CD8-positive, alpha-beta memory T cell (primary cell): Measurements from ENCODE around the gene OLFM4. TPM values are rescaled to one million over a fixed set of nuclear protein-coding genes. Genes with fewer than 3 reads are reported as not detected.

Experiments used
- CTCF ChIA-PET: fragments of 350-600 bp; sonication (Branson Sonifier 250); formaldehyde crosslinking; loops from one replicate; lab custom pipeline; 2021; ENCODE audit warnings: antibody characterized with exemption; lab: Charles Lee
- POLR2A ChIA-PET: fragments of 350-600 bp; sonication (Branson Sonifier 250); formaldehyde crosslinking; loops from one replicate; lab custom pipeline; 2021; ENCODE audit warnings: antibody characterized with exemption; lab: Charles Lee
- DNase-seq, 5 donors: peaks; one replicate each; pipeline versions ENCODE4 v3.0.0 to v3.0.0-alpha.2; 2020 to 2022; ENCODE audit warnings: mixed read lengths in 1 of 5
- H3K27ac ChIP-seq: one replicate; pipeline ENCODE4 v1.7.0; 2013; ENCODE audit warnings: low read depth, mild to moderate bottlenecking, low read length, moderate library complexity
- H3K27me3 ChIP-seq: 2 replicates; pipeline ENCODE4 v1.7.0; 2013; ENCODE audit warnings: low read length, mild to moderate bottlenecking; ENCODE audit not compliant: insufficient read depth, poor library complexity, severe bottlenecking
- H3K36me3 ChIP-seq: 2 replicates; pipeline ENCODE4 v1.7.0; 2013; ENCODE audit warnings: mild to moderate bottlenecking, low read length, moderate library complexity; ENCODE audit not compliant: insufficient read depth
- H3K4me1 ChIP-seq: 2 replicates; pipeline ENCODE4 v1.7.0; 2013; ENCODE audit warnings: mild to moderate bottlenecking, low read length, moderate library complexity; ENCODE audit not compliant: insufficient read depth
- H3K4me3 ChIP-seq: 2 replicates; pipeline ENCODE4 v1.7.0; 2013; ENCODE audit warnings: mild to moderate bottlenecking, low read length
- H3K9me3 ChIP-seq: 2 replicates; pipeline ENCODE4 v1.7.0; 2013; ENCODE audit warnings: mild to moderate bottlenecking, low read length
- H3K27ac Mint-ChIP-seq, 8 donors: one replicate each; pipeline ENCODE4 v1.8.0; 2020 to 2021; ENCODE audit warnings: mixed read lengths in 8 of 8, mild to moderate bottlenecking in 6 of 8, inconsistent platforms in 3 of 8, moderate library complexity in 3 of 8
- H3K27me3 Mint-ChIP-seq, 2 donors: one replicate each; pipeline ENCODE4 v1.8.0; 2020 to 2021; ENCODE audit warnings: mixed read lengths in 2 of 2, mild to moderate bottlenecking in 1 of 2, moderate library complexity in 1 of 2
- H3K36me3 Mint-ChIP-seq, 3 donors: one replicate each; pipeline ENCODE4 v1.8.0; 2020 to 2021; ENCODE audit warnings: mixed read lengths in 3 of 3, inconsistent platforms in 1 of 3, mild to moderate bottlenecking in 1 of 3
- H3K4me1 Mint-ChIP-seq, 3 donors: one replicate each; pipeline ENCODE4 v1.8.0; 2020 to 2021; ENCODE audit warnings: mixed read lengths in 3 of 3, inconsistent platforms in 1 of 3, mild to moderate bottlenecking in 1 of 3
- H3K4me3 Mint-ChIP-seq, 7 donors: one replicate each; pipeline ENCODE4 v1.8.0; 2020 to 2021; ENCODE audit warnings: mixed read lengths in 7 of 7, mild to moderate bottlenecking in 6 of 7, moderate library complexity in 4 of 7, inconsistent platforms in 2 of 7
- H3K9me3 Mint-ChIP-seq, 5 donors: one replicate each; pipeline ENCODE4 v1.8.0; 2020 to 2022; ENCODE audit warnings: mixed read lengths in 5 of 5, mild to moderate bottlenecking in 3 of 5, moderate library complexity in 2 of 5, inconsistent platforms in 1 of 5
- polyA plus RNA-seq: library from polyadenylated mRNA; unstranded; fragments of 300-500 nt; fragmentation: Illumina TruSeq; gene quantifications from one replicate; pipeline ENCODE4 v1.2.3, GENCODE V29; 2021
- total RNA-seq, 2 experiments: library from RNA; stranded (reverse); gene quantifications; one replicate each; pipeline ENCODE4 v1.2.3, GENCODE V29; 2021

The OLFM4 gene
- total and polyA plus RNA-seq, 3 experiments from 2014 or later: not detected

DNA sequence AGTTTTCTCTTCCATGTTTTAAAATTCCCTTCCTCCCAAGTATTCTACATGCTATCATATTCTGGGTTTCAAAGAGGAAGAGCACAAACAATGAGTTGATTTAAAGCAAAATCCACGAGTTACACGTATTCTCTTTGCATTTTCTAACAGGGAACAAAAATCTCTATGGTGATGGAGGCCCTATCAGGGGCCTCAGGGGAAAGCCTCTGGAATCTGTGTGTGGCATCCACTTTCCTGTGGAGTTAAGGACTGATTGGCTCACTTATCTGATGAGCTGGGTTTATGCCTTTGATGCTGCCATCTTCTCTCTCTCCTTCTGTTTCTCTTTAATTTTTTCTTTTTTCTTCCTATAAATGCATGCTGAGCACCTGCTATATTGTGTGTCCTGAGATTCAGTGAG lies 14.8 kb downstream of the OLFM4 start:
- H3K4me1 ChIP-seq: no peaks in the 10 kb centered on the region
- no peaks in the 10 kb centered on the region for H3K36me3 Mint-ChIP-seq
- no peaks in the 10 kb centered on the region for H3K27me3 ChIP-seq
- no peak overlapping the region for H3K27ac Mint-ChIP-seq
- H3K9me3 Mint-ChIP-seq: no peaks in the 10 kb centered on the region
- CTCF ChIA-PET: no interaction called here
- no peak overlapping the region for H3K27ac ChIP-seq
- H3K27me3 Mint-ChIP-seq: peaks cover 0 to 8% of the 10 kb centered on the region in 2 donors
- no peak overlapping the region for H3K4me3 ChIP-seq
- no peaks in the 10 kb centered on the region for H3K36me3 ChIP-seq
- no peaks in the 10 kb centered on the region for H3K4me1 Mint-ChIP-seq
- POLR2A ChIA-PET: no interaction called here
- H3K4me3 Mint-ChIP-seq: no peak overlapping the region
- DNase-seq: no peak
- H3K9me3 ChIP-seq: no peaks in the 10 kb centered on the region

DNA sequence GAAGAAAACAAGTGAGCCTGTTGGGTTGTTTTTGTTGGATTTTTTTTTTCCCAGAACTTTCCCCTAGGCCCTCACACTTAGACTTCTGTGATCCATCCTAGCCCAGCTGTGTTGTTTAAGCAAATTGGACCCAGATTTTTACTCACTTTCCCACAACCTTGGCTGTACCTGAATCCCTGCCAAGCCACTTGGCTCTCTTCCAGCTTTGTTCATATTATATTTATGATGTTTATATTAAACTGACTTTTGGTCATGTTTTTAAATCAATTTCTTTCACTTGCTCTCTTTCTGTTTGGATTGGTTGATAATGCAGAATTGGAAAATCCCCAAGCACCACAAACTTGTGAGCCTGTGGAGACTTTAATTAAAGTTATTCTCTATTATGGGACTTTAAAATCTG lies 16.6 kb downstream of the OLFM4 start:
- ChIA-PET CTCF (no interaction called here), POLR2A (no interaction called here)
- H3K27me3 Mint-ChIP-seq: peaks cover 0 to 9% of the 10 kb centered on the region in 2 donors

DNA sequence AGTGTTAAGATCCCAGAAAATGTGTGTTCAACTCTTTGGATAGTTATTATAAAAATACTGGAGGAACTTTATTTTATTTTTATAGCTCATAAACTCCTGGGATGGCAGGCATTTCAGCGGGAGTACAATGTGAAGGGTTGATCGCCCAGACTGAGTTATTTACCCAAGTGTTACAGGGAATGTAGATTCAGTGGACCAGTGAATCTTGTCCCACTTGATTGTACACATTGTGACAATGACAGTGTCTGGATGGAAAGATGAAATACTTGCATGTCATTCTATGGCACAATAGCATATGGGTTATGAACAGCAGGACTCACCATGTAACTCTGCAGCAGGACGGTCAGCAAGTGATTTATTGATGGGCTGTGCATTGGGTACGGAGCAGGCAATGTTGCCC lies 20.3 kb downstream of the OLFM4 start:
- no peaks in the 10 kb centered on the region for H3K9me3 ChIP-seq
- H3K9me3 Mint-ChIP-seq: no peaks in the 10 kb centered on the region
- ChIA-PET CTCF (no interaction called here), POLR2A (no interaction called here)
- no peak overlapping the region for H3K27ac Mint-ChIP-seq
- no peaks in the 10 kb centered on the region for H3K36me3 Mint-ChIP-seq
- H3K27me3 ChIP-seq: no peaks in the 10 kb centered on the region
- no peaks in the 10 kb centered on the region for H3K4me1 ChIP-seq
- no peak overlapping the region for H3K27ac ChIP-seq
- no peak for DNase-seq
- H3K4me3 ChIP-seq: no peak overlapping the region
- no peaks in the 10 kb centered on the region for H3K4me1 Mint-ChIP-seq
- no peaks in the 10 kb centered on the region for H3K36me3 ChIP-seq
- no peak overlapping the region for H3K4me3 Mint-ChIP-seq
- peaks cover 0 to 9% of the 10 kb centered on the region in 2 donors for H3K27me3 Mint-ChIP-seq

More for the DNA sequence above, 16.6 kb downstream of the OLFM4 start:
- no peaks in the 10 kb centered on the region for H3K9me3 Mint-ChIP-seq
- no peak for DNase-seq
- H3K27ac Mint-ChIP-seq: no peak overlapping the region
- H3K4me1 Mint-ChIP-seq: no peaks in the 10 kb centered on the region
- no peaks in the 10 kb centered on the region for H3K4me1 ChIP-seq
- no peak overlapping the region for H3K4me3 ChIP-seq
- no peaks in the 10 kb centered on the region for H3K36me3 Mint-ChIP-seq
- H3K27me3 ChIP-seq: no peaks in the 10 kb centered on the region
- H3K4me3 Mint-ChIP-seq: no peak overlapping the region
- H3K9me3 ChIP-seq: no peaks in the 10 kb centered on the region
- H3K36me3 ChIP-seq: no peaks in the 10 kb centered on the region
- no peak overlapping the region for H3K27ac ChIP-seq

DNA sequence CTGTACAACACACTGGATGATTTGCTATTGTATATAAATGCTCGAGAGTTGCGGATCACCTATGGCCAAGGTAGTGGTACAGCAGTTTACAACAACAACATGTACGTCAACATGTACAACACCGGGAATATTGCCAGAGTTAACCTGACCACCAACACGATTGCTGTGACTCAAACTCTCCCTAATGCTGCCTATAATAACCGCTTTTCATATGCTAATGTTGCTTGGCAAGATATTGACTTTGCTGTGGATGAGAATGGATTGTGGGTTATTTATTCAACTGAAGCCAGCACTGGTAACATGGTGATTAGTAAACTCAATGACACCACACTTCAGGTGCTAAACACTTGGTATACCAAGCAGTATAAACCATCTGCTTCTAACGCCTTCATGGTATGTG lies 21.5 kb downstream of the OLFM4 start:
- Mint-ChIP-seq H3K4me1 (no peaks in the 10 kb centered on the region), H3K9me3 (peaks cover 0 to 3% (median 0%) of the 10 kb centered on the region in 5 donors), H3K36me3 (no peaks in the 10 kb centered on the region), H3K4me3 (no peak overlapping the region), H3K27me3 (peaks cover 0 to 9% of the 10 kb centered on the region in 2 donors), H3K27ac (no peak overlapping the region)
- H3K4me1 ChIP-seq: no peaks in the 10 kb centered on the region
- H3K4me3 ChIP-seq: no peak overlapping the region
- CTCF ChIA-PET: no interaction called here
- H3K9me3 ChIP-seq: no peaks in the 10 kb centered on the region
- no peaks in the 10 kb centered on the region for H3K36me3 ChIP-seq
- H3K27me3 ChIP-seq: no peaks in the 10 kb centered on the region
- POLR2A ChIA-PET: no interaction called here
- DNase-seq: no peak
- no peak overlapping the region for H3K27ac ChIP-seq

DNA sequence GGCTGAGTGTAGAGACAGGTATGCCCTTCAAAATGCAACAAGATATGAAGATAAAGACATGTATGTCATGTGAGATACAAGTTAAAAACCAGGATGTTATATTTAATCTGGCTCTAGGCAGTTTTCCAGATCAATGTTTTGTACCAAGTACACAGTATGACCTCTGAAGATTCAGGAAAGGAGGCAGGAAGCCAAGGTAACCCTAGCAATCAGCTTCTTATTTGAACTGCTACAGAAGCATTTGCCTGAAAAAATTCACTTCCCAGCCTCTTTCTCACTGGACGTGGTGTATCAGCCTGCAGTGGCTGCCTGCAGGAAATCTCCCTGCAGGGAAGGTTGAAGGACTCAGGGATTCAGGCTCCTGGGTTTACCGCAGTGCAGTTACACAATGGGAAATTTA lies 24.1 kb downstream of the OLFM4 start:
- Mint-ChIP-seq H3K9me3 (peaks cover 0 to 3% (median 0%) of the 10 kb centered on the region in 5 donors), H3K4me3 (no peak overlapping the region), H3K27ac (no peak overlapping the region), H3K4me1 (no peaks in the 10 kb centered on the region), H3K36me3 (no peaks in the 10 kb centered on the region), H3K27me3 (peaks cover 1 to 4% of the 10 kb centered on the region in 2 donors)
- Histone ChIP-seq H3K27ac (no peak overlapping the region), H3K9me3 (no peaks in the 10 kb centered on the region), H3K4me1 (no peaks in the 10 kb centered on the region), H3K4me3 (no peak overlapping the region), H3K36me3 (no peaks in the 10 kb centered on the region), H3K27me3 (no peaks in the 10 kb centered on the region)
- no peak for DNase-seq
- POLR2A ChIA-PET: no interaction called here
- CTCF ChIA-PET: no interaction called here

DNA sequence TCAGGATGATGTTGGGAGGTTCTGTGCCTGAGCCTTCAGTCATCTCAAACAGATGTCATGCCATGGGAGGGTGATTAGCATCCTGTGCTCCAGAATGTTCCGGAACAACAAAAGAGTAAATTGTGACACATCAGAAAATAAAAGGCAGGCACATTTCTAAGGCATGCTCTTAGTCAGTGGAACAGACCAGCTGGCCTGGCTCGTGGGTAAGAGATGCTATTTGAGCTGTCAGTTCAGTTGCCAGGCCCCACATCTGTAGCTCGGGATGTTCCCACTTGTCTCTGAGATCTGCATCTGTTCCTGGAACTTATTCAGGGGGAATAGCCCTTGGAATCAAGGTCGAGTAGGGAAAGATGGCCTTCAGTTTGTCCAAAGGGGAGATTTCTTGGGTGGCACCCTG lies 26.0 kb downstream of the OLFM4 start:
- H3K4me1 Mint-ChIP-seq: no peaks in the 10 kb centered on the region
- Histone ChIP-seq H3K9me3 (no peaks in the 10 kb centered on the region), H3K27me3 (no peaks in the 10 kb centered on the region), H3K27ac (no peak overlapping the region), H3K4me1 (no peaks in the 10 kb centered on the region), H3K4me3 (no peak overlapping the region), H3K36me3 (no peaks in the 10 kb centered on the region)
- no peak overlapping the region for H3K27ac Mint-ChIP-seq
- H3K9me3 Mint-ChIP-seq: peaks cover 0 to 3% (median 0%) of the 10 kb centered on the region in 5 donors
- ChIA-PET POLR2A (no interaction called here), CTCF (no interaction called here)
- H3K27me3 Mint-ChIP-seq: peaks cover 0 to 1% of the 10 kb centered on the region in 2 donors
- DNase-seq: no peak
- no peak overlapping the region for H3K4me3 Mint-ChIP-seq
- no peaks in the 10 kb centered on the region for H3K36me3 Mint-ChIP-seq

DNA sequence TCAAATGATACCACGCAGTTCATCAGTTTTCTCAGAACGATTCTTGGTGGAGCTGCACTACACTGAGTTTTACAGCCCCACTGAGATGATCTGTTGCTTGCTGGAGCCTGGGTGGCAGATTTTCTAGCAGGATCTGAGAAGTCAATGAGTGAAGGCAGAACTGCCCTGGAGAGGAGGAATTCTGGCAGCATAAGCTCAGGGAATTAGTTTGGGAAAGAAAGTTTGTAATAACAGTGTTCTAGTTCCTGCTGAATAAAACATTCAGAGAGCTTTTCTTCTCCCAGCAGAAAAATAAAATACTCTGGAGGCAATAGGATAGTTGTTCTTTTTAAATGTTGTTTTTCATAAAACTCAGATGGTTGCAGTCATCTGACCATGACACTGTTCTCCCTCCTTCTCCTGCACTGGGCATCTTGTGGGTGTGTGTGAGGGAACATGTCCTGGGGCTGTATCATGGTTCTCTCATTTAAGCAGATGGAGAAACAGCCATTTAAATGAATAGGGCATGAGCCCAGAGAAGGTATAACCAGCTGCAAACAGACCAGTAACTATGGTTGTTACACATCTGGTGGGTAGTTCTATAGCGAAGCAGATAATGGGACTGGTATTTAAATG lies 29.6 kb downstream of the OLFM4 start:
- no peak overlapping the region for H3K4me3 ChIP-seq
- no peaks in the 10 kb centered on the region for H3K27me3 ChIP-seq
- H3K27ac ChIP-seq: no peak overlapping the region
- H3K4me3 Mint-ChIP-seq: no peak overlapping the region
- no peaks in the 10 kb centered on the region for H3K36me3 Mint-ChIP-seq
- DNase-seq: no peak
- POLR2A ChIA-PET: no interaction called here
- peaks cover 0 to 3% (median 0%) of the 10 kb centered on the region in 5 donors for H3K9me3 Mint-ChIP-seq
- no peaks in the 10 kb centered on the region for H3K4me1 ChIP-seq
- CTCF ChIA-PET: no interaction called here
- H3K9me3 ChIP-seq: no peaks in the 10 kb centered on the region
- no peak overlapping the region for H3K27ac Mint-ChIP-seq
- no peaks in the 10 kb centered on the region for H3K36me3 ChIP-seq
- H3K27me3 Mint-ChIP-seq: peaks cover 0 to 4% of the 10 kb centered on the region in 2 donors
- H3K4me1 Mint-ChIP-seq: no peaks in the 10 kb centered on the region

DNA sequence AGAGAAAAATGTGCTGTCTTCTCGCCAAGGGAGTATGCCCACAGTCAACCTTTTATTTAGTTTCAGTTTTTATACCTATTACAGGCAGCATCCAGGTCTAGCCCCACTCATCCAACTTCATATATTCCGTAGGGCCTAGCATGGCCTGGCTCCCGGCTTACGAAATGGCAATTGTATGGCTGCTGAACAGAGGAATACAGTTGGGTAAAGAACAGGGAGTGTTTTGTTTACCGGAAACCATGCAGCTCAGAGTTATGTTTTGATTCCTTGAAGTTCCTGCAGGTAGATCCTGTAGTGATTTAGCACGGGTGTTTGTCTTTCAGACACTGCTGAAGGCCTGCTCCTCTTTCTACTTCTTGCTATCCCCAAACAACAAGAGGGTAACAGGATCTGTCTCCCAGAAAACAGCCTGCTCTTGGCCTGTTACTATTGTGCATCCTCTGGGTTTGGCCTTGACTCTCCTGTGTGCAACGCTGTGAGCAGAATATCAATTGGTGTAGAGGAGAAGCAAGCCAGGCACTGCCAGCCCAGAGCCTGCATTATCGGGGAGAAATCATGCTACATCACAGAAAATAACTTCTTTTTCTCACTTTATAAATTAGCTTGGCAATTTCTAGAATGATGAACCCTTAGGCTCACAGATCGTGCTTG lies 32.4 kb downstream of the OLFM4 start:
- H3K36me3 Mint-ChIP-seq: no peaks in the 10 kb centered on the region
- CTCF ChIA-PET: no interaction called here
- DNase-seq: no peak
- no peak overlapping the region for H3K27ac ChIP-seq
- H3K4me1 Mint-ChIP-seq: no peaks in the 10 kb centered on the region
- no peak overlapping the region for H3K4me3 ChIP-seq
- H3K27me3 ChIP-seq: no peaks in the 10 kb centered on the region
- H3K4me1 ChIP-seq: no peaks in the 10 kb centered on the region
- H3K36me3 ChIP-seq: no peaks in the 10 kb centered on the region
- H3K27me3 Mint-ChIP-seq: peaks cover 0 to 3% of the 10 kb centered on the region in 2 donors
- H3K9me3 Mint-ChIP-seq: no peaks in the 10 kb centered on the region
- POLR2A ChIA-PET: no interaction called here
- H3K4me3 Mint-ChIP-seq: no peak overlapping the region
- H3K9me3 ChIP-seq: no peaks in the 10 kb centered on the region
- H3K27ac Mint-ChIP-seq: no peak overlapping the region
